Measurements from ENCODE around the gene ADAMTS16.

Gene ADAMTS16

DNA sequence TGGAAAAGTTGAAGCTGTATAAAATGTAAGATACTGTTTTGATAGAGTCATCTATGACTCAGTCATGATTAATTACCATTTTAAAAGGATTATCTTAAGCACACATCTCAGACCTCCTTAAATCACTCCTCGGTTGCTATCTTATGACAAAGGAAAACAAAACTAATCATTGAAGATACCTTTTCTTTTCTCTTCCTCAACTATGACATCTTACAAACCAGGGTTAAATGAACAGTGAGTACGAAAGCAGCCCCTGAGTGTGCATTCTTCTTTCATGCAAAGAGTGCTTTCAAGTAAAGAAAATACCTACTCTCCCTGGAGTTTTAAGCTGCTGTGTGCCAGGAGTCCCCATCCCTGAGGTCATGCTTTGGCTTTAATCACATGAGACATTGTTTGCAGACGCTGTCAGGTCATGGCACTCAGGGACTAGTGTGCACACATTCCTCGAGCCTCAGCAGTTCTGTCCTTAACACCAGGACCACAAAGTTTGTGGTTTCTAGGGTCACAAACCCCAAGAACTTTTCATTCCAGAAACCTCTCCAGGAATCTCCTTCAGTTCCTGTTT lies 195.7 kb downstream of the ADAMTS16 start:
- in situ Hi-C loops (cut with HindIII; ENCODE audit: low sequenced_read_pairs) = no loop called here

DNA sequence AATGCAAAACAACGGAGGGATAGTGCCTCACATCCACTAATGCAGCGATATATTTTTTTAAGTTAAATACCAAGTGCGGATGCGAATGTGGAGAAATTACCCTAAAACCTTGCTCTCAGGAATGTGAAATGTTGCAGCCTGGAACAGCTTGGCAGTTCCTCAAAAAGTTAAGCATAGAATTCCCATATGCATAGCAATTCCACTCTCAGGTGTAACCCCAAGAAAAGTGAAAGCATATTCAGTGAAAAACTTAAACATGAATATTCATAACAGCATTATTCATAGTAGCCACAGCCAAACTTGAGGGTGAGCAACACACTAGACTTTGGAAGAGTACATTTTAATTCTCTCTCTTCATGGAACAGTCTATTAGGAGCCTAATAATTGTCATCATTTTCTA lies 199.1 kb downstream of the ADAMTS16 start:
- in situ Hi-C loops (cut with HindIII; ENCODE audit: low sequenced_read_pairs) = no loop called here

DNA sequence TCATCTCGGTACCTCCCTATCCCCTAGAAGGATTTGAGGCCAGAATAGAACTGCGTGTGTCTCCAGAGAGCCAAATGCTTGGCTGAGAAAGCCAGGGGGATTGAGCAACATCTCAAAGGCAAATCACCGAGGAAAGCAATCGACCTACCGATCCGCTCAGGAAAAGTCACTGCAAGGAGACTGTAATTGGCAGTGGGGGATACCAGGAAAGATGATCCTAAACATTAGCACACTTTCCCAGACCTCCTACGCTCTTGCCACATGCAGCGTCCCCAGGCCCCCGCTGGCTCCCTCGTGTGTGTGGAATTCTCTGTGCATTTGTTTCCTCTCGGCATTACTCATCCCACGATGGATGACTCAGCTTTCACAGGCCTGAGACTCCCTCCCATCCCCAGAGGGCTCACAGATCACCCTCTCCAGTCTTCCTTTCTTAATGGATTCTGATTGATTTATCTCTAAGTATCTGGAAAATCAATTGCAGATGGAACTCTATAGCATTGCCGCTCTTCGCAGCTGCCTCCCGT lies 200.1 kb downstream of the ADAMTS16 start:
- in situ Hi-C loops (cut with HindIII; ENCODE audit: low sequenced_read_pairs) = no loop called here

DNA sequence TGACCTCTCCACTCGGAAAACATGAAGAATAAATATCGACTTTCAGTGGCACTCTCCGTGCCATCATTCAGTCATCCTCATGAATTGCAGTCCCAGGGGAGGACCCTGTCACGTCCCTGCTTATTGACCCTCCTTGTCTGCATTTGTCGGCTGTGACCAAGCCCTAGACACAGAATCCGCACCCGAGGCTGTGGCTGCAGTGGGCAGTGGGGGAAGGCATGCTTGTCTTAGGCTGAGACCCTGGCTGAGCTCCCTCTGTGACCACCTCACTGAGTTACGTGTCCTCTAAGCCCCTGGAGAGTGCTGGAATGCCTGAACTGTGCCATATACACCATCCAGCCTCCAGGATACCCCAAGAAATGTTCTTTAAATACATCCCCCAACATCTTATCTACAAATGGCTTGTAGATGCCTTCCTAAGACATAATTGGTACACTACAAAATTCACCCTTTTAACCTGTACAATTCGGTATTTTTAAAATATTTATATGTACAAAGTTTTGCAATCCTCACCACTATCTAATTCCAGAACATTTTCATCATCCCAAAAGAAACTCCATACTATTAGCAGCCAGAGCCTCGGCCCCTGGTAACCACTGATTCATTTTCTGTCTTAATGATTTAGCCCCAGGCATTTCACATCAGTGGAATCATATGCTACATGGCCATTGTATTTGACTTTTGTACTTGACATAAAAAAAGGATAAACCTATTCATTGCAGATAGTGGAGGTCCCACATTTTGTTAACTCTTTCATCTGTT lies 201.6 kb downstream of the ADAMTS16 start:
- in situ Hi-C loops (cut with HindIII; ENCODE audit: low sequenced_read_pairs) = no loop called here

DNA sequence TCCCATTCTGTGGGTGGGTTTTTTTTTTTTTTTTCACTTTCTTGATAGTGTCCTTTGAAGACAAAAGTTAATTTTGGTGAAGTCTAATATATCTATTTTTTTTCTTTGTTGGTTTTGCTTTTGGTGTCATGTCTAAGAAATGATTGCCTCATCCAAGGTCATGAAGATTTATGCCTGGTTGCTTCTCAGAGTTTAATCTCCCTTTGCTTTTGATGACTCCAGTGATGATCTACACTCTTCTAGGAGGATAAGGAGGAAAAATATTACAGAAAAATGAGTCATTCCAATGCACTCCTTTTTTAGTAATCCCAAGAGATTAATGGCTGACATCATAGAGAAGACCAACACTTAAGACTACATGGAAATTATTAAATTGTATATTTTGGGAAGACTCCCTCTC lies 202.7 kb downstream of the ADAMTS16 start:
- in situ Hi-C loops (cut with HindIII; ENCODE audit: low sequenced_read_pairs) = no loop called here

DNA sequence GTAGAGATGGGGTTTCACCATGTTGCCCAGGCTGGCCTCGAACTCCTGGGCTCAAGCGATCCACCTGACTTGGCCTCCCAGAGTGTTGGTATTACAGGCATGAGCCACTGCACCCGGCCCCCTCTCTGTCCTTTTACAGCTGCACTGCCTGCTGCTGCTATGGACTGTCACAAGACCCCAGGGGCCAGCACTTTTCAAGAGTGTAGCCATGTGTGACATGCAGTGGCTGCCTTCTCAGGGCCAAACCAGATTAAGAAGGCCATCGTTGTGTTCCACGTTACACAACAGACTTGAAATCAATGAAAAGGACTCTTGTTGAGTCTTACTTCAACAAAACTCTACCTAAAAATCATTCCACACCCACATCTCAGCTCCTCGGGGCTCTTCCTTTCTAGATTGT lies 203.4 kb downstream of the ADAMTS16 start:
- in situ Hi-C loops (cut with HindIII; ENCODE audit: low sequenced_read_pairs) = no loop called here

DNA sequence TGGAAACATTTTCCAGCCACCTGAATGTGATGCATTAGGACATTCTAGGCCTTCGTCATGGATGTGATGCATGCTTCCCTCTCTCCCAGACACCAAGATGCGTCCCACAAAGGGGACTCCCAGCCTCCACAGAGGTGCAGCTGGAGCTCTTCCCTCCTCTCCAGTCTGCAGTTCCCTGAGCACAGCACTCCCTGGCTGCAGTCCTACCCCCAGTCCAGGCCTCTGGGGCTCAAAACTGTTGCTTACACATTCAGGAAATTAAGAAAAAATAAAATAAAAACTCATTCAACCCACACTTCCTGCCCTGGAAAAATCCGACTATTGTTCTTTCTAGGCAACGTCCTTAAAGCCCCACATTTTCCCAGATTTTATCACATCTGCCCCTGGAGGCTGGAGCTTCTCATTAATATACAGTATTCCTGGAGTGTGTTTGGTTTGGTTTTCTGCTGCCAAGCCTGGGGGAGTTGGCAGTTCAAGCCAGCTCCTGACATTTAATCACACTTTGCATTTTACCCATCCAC lies 204.0 kb downstream of the ADAMTS16 start:
- in situ Hi-C loops (cut with HindIII; ENCODE audit: low sequenced_read_pairs) = no loop called here

DNA sequence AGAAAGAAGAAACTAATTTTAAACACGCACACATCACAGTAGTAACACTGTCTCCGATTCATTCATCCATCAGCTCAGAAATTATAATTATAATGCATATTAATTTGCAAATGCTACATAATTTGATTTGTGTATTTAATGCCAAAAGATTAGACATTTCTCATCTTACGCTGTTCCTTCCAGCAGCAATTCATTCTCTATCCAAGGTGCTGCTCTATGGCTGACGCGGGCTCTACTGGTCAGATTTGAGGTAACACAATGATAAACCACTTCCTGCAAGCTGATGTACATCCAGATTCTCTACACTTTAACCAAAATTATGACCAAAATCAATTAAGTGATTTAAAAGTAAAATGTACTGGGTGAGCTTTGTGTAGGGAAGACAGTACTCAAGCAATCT lies 204.5 kb downstream of the ADAMTS16 start:
- in situ Hi-C loops (cut with HindIII; ENCODE audit: low sequenced_read_pairs) = no loop called here

DNA sequence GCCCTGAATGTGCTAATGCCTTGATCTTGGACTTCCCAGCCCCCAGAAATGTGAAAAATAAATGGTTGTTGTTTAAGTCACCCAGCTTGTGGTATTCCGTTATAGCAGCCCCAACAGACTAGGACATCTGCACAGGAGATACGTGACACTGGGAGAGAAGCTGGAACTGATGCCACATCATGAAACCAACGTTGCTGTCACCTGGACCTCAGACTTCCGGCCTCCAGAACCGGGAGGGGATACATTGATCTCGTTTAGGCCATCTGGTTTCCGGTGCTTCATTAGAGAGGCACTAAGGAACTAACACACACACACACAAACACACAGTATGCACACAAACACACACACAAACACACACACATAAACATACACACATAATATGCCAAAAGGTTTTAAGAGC lies 207.3 kb downstream of the ADAMTS16 start:
- in situ Hi-C loops (cut with HindIII; ENCODE audit: low sequenced_read_pairs) = no loop called here

DNA sequence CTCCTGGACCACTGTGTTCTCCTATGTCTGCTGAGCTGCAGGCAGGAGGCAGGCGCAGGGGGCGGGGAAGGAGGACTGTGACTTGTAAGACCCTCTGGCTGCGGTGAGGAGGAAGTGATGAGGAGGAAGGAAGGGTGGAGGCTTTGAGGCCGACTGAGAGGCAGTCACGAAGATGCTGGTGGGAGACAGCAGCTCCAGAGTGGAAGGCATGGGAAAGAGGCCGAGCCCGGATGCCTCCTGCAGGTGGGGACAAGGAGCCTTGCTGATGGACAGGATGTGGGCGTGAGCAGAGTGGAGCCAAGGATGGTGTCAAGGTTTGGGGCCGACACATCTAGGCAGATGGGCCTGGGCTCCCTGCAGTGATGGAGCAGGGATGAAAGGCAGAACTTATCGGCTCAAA lies 208.0 kb downstream of the ADAMTS16 start:
- in situ Hi-C loops (cut with HindIII; ENCODE audit: low sequenced_read_pairs) = no loop called here

DNA sequence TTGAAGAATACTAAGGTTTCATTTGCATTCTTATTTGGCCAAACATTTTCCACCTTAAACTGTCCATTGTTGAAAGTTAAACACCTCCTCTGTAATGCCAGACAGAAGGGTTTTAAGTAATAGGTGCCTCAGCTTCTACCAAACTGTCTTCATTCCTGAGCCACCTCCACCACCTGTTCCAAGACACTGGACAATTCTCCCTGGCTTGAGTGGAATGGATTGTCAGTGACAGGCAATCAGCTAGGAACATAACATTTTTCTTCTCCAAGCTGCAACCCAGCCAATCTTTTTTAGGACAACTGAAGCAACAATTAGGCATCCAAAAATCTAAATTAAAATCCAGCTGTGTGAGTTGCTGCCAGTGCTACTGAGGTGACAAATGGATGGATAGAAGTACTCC lies 208.4 kb downstream of the ADAMTS16 start:
- in situ Hi-C loops (cut with HindIII; ENCODE audit: low sequenced_read_pairs) = no loop called here

DNA sequence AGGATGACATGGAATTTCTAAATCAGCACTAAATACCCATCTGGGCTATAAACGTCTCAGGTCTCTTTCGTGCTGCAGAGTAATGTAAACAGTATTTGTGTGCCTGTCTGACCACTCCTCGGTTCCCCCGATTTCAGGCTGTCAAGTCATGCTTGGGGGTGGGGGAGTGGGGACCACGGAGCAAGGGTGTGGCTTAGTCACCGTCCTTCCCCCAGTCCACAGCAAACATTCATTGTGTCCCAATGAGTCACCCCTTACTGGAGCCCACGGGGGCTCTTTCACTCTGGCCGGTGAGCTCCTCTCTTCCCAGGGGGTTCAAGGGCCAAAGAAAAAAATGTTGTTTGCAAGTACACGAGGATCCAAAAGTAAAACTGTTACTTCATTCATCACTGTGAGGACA lies 210.0 kb downstream of the ADAMTS16 start:
- in situ Hi-C loops (cut with HindIII; ENCODE audit: low sequenced_read_pairs) = no loop called here

DNA sequence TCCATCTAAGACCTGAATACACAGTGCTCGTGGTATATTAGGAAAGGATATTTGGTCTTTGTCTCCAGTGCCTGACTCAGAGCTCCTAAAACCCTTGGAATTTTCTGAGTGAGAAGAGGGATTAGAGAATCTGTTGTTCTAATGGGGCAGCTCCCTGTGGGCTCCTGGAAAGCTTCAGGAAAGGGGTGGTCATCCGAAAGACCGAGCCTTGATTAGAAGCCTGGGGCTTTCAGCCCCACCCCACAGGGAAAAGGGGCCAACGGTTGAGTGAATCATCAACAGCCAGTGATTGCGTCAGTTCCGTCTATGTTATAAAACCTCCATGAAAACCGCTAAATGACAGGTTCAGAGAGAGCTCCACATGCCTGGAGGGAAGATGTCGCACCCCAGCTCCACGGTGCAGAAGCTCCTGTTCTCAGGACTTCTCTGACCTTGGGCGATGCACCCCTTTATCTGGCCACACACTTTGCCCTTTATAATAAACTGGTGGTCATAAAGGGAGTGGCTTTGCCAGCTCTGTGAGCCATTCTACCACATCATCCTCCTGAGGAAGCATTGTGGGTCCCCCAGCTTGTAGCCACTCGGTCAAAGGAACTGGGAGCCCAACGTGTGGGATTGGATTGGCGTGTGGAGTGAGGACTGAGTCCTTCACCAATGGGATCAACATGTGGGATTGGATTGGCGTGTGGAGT lies 211.3 kb downstream of the ADAMTS16 start:
- in situ Hi-C loops (cut with HindIII; ENCODE audit: low sequenced_read_pairs) = no loop called here

DNA sequence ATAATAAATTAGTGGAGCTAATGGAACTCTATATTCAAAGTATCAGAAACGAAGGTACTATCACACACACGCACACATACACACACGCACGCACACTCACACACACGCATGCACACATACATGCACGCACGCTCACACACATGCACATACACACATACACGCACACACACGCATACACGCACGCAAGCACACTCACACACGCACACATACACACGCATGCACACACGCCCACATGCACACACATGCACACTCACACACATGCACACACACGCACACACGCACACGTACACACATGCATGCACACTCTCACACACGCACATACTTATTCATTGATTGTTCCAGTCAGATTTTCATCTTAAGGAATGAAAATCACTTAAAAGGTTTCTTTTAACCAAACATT lies 212.5 kb downstream of the ADAMTS16 start:
- in situ Hi-C loops (cut with HindIII; ENCODE audit: low sequenced_read_pairs) = no loop called here

DNA sequence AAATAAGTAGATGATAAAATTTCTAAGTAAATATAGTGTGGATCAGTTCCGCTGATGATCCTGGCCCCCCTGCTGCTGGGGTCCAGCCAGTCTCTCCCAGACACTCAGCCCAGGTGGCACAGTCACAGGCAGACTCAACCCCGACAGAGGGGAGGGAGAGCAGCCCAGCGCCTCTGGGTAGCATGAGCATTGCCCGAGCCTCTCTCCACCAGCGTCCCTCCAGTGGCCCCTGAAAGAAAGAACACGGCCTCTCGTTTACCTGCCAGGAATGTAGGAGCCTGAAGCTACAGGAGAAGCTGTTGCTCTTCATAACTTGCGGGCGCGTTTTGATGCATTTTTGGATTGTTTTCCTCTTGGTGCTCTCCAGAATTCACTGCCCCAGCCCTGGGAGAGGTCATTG lies 213.6 kb downstream of the ADAMTS16 start:
- in situ Hi-C loops (cut with HindIII; ENCODE audit: low sequenced_read_pairs) = no loop called here

DNA sequence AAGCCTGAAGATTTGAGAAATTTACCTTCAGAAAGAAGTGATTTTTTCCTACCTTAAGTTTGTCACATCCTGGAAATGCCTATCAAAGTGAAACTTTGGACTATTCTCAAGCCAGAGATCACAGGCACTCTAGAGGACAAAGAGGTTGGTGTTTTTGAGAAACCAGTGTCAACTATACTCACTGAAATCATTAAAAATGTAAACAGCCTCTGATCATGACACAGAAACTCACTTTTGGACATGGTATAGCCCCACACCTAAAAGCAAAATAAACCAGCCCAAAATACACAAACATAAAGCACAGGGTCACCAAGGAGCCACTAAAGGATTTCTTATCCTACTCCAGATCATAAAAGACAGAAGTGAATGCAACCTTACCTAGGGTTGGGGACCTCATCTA lies 216.6 kb downstream of the ADAMTS16 start:
- in situ Hi-C loops (cut with HindIII; ENCODE audit: low sequenced_read_pairs) = no loop called here

DNA sequence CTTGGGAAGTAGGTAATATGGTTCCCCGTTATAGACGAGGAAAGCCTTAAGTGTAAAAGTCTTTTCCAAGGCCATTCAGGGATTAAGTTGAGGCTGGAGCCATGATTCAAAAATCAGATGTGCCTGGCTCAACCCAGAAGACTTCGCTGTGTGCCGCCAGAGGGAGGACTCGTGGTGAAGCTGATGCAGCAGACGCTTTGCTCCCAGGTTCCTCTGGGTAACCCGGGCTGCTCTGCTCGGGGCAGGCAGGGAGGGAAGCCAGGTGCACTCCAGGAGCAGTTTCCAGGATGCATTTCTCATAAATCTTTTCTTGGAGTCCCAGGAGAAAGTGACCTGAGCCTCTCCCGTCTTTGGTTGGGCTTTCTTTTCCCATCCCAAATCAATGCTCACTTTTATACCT lies 219.5 kb downstream of the ADAMTS16 start:
- in situ Hi-C loops (cut with HindIII; ENCODE audit: low sequenced_read_pairs) = no loop called here

DNA sequence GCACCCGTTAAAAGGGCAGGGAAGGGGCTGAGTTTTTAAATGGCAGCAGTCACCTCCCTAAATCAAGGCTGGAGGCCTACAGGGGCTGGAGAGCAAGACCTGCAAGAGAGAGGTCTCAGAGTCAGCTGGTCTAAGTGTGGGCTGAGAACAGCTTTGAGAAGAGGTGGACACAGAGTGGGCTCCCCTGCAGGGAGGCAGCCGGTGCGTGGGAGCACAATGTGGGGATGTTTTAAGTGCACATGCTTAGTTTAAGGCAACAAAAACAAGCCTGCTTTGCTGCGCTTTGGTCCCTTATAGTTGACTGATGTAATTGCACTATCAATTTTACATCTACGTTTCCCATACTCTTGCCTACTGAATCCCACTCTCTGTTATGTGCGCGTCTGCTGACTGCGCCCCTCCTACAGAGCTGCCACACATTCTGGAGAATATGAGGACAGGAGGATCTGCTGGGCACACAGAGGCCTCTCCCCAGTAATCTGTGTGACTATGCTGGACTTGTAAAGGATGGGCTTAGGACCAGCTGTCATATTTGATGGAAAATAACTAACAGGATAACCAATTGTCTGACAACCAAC lies 220.3 kb downstream of the ADAMTS16 start:
- in situ Hi-C loops (cut with HindIII; ENCODE audit: low sequenced_read_pairs) = no loop called here

DNA sequence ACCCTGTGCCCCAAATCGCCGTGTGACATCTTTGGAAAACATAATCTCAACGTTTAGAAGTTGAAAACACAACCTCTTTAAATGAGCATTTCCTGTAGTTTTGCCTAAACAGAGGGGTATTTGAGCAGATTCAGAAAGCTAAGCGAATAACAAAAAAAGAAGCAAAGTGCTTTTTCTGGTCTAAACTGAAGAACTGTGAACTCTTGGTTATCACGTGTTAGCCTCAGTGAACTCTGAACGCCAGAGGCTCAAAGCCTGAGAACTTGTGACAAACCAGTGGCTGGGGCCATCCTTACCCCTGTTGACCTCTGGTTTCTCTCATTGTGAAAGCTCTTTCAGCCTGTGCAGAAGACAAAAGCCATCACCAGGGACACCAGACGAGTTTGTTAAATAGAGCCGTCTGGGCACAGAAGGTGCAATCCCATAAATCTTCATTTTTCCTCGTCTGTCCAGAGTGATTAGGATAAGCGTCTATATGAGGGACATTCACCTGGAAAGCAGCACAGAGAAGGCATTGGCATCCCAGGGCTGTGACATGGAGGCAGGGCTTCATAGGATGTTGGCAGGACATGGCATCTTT lies 220.9 kb downstream of the ADAMTS16 start:
- in situ Hi-C loops (cut with HindIII; ENCODE audit: low sequenced_read_pairs) = no loop called here

DNA sequence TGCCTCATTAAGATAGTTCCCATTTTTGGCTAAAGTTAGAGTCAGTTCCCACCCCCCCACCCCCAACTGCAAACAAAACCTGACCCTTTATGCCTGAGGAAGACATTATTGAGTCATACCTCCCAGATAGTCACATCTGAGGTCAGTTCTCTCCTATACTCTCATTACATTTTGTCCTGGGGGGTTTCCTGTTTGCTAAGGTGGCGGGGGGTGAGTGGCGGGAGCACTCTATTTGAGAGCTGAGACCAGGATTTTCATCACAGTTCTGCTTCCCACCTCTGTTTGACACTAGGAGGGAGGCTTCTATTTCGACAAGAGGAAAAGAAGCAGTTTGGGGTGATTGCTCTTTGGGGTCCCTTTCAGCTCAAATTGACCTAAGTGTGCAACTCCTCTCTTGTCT lies 222.9 kb downstream of the ADAMTS16 start:
- in situ Hi-C loops (cut with HindIII; ENCODE audit: low sequenced_read_pairs) = no loop called here

DNA sequence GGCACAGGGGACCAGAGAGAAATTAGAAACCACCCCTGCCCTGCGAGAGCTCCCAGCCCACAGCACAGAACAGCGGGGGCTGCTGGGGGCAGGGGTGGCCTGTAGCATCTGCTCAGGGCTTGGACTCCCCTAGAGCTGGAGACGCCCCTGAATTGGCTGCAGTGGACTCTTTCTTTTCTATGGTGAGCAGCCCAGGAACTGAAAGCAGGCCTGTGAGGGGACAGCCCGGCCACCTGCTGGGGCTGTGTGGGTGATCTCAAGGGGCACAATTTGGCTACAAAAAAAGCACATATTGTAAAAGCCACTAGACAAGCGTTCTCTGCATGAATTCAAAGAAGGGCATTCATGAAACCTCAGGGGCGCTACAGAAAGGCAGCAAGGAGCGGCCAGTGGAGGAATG lies 224.8 kb downstream of the ADAMTS16 start:
- in situ Hi-C loops (cut with HindIII; ENCODE audit: low sequenced_read_pairs) = no loop called here

Data from DLD1 (cell line).